Heart left ventricle (tissue), 16 donors: ENCODE results near the gene JCHAIN. TPM values are rescaled to one million over a fixed set of nuclear protein-coding genes. Genes with fewer than 3 reads are reported as not detected.
A peak's percentile ranks its signal among the peaks of the same experiment; 100 is the strongest.
"Not testable (repeated sequence)": the region's sequence is repeated elsewhere in the genome, so short reads cannot be mapped to it uniquely, and the experiment has no call there.

Experiments used
- ATAC-seq, 4 donors: fragments of 200-7000 bp; cut with Tn5 transposase; one replicate each; pipeline ENCODE4 v1.9.1; 2020 to 2022; ENCODE audit warnings: moderate library complexity in 4 of 4, mild to moderate bottlenecking in 3 of 4, moderate number of reproducible peaks in 1 of 4
- DNase-seq, 5 donors: peaks; one replicate each; pipeline ENCODE4 v3.0.0-alpha.2; 2020
- H3K27ac ChIP-seq, 12 donors: fragments of 200-600 bp; sonication (generic) in 4 of 12; one replicate each; pipeline versions ENCODE4 v1.5.0 to v1.8.0; 2016 to 2022; ENCODE audit warnings: mild to moderate bottlenecking in 2 of 12
- H3K27me3 ChIP-seq, 9 donors: fragments of 200-600 bp; sonication (generic) in 2 of 9; one replicate each; pipeline versions ENCODE4 v1.5.1 to v1.8.0; 2016 to 2022; ENCODE audit warnings: mild to moderate bottlenecking in 3 of 9
- H3K36me3 ChIP-seq, 9 donors: fragments of 200-600 bp; sonication (generic) in 2 of 9; one replicate each; pipeline versions ENCODE4 v1.5.0 to v1.8.0; 2018 to 2022; ENCODE audit warnings: mild to moderate bottlenecking in 2 of 9
- H3K4me1 ChIP-seq, 12 donors: fragments of 200-600 bp; sonication (generic) in 4 of 12; one replicate each; pipeline versions ENCODE4 v1.5.0 to v1.8.0; 2016 to 2022; ENCODE audit warnings: mild to moderate bottlenecking in 3 of 12
- H3K4me3 ChIP-seq, 12 donors: fragments of 200-600 bp; sonication (generic) in 4 of 12; one replicate each; pipeline versions ENCODE4 v1.5.0 to v1.8.0; 2017 to 2022; ENCODE audit warnings: mild to moderate bottlenecking in 9 of 12, moderate library complexity in 4 of 12
- H3K9me3 ChIP-seq, 12 donors: fragments of 200-600 bp; sonication (generic) in 4 of 12; one replicate each; pipeline versions ENCODE4 v1.5.0 to v1.8.0; 2016 to 2022; ENCODE audit warnings: mild to moderate bottlenecking in 1 of 12
- POLR2A ChIP-seq, 2 donors: fragments of 450-650 bp; IDR thresholded peaks; one replicate each; pipeline ENCODE4 v1.6.1; 2017; ENCODE audit warnings: antibody characterized with exemption in 2 of 2, mild to moderate bottlenecking in 2 of 2, moderate library complexity in 2 of 2
- WGBS, 4 donors: extraction: QIAGEN DNeasy Blood & Tissue Kit in 2 of 4; methylation state at CpG; one replicate each; pipeline versions ENCODE4 v1.1.5 to v1.1.7; 2013 to 2018; 5-methylcytosine and 5-hydroxymethylcytosine counted together
- intact Hi-C, 10 donors: fragments of 100-400 bp; cut with DNase I; formaldehyde crosslinking; loops; one replicate each; pipeline versions ENCODE4 v1.11.1 to v1.14.2; 2022
- polyA plus RNA-seq, 2 donors: library from polyadenylated mRNA; stranded (reverse); fragments of 200-250 nt; gene quantifications; one replicate each; pipeline ENCODE4 v1.2.3, GENCODE V29; 2013
- total RNA-seq, 9 donors: library from RNA; depleted of rRNA in 2 of 9; stranded (reverse); fragments of >200 nt in 2 of 9; fragmentation: NEBNext Ultra II Directional in 3 of 9; extraction: Animal tissue kit (Norgen Biotek cat#: 25700) in 3 of 9; gene quantifications; one replicate each; pipeline versions ENCODE4 v1.1.0 to v1.2.4, GENCODE V29; 2016 to 2023
- TF ChIP-seq, protein P1 (sequence below), 12 donors: fragments of 200-600 bp; sonication (generic) in 4 of 12; IDR thresholded peaks; one replicate each; pipeline versions ENCODE4 v1.5.0 to v1.8.0; 2018 to 2022; ENCODE audit warnings: antibody characterized with exemption in 12 of 12, mild to moderate bottlenecking in 5 of 12
- donor health status: ischemic (EF 13 %, LVEDD 7.1; RV severe dilation, severe dysfunction).
- donor health status: healthy with polysubstance abuse.
- donor health status: DM: no; HTN: yes; CAD: no.
- donor health status: DM: no; HTN: no; CAD: no.
- donor health status: ischemic (EF 25% LVEDD 6.9; RV normal size, moderate dysfunction).
- donor health status: ischemic (EF 25% LVEDD 5.7; RV mildly dilated, moderate dysfunction).
- donor health status: healthy.
- donor health status: DM: yes; HTN: yes; CAD: no.
- donor health status: ischemic (EF 35%, LVEDD 5.7; RV mildly dilated, moderate dysfunction).
- donor health status: nonischemic (EF 11% LVEDD 7.7; RV severe dilation, severe dysfunction).
- donor health status: DM: yes; HTN: yes; CAD: no.
- donor health status: PGD.
- donor health status: ischemic (EF 29% LVEDD 5.4; RV normal size, mild dysfunction).
- donor health status: nonischemic (EF 23%, LVEDD 6.1; RV moderate dilation, normal function).

The JCHAIN gene
- total and polyA plus RNA-seq, 11 donors = 0.19 to 40.0 (median 4.8) TPM; not detected in 2

- TF ChIP-seq, protein P1, sequence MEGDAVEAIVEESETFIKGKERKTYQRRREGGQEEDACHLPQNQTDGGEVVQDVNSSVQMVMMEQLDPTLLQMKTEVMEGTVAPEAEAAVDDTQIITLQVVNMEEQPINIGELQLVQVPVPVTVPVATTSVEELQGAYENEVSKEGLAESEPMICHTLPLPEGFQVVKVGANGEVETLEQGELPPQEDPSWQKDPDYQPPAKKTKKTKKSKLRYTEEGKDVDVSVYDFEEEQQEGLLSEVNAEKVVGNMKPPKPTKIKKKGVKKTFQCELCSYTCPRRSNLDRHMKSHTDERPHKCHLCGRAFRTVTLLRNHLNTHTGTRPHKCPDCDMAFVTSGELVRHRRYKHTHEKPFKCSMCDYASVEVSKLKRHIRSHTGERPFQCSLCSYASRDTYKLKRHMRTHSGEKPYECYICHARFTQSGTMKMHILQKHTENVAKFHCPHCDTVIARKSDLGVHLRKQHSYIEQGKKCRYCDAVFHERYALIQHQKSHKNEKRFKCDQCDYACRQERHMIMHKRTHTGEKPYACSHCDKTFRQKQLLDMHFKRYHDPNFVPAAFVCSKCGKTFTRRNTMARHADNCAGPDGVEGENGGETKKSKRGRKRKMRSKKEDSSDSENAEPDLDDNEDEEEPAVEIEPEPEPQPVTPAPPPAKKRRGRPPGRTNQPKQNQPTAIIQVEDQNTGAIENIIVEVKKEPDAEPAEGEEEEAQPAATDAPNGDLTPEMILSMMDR (IDR thresholded peaks at IDR 0.05) = peak; percentile 95 to 100 (median 96)
- peak in 1 of 2 donors; percentile 48 for TF ChIP-seq POLR2A (IDR thresholded peaks at IDR 0.05)
- Histone ChIP-seq H3K9me3 (no peaks in the 10 kb centered on the region), H3K36me3 (peaks cover 0 to 29% (median 10%) of the 10 kb centered on the region in 9 donors), H3K27me3 (no peaks in the 10 kb centered on the region), H3K4me3 (peak within 1 kb of the TSS; percentile 69 to 98 (median 90)), H3K27ac (peak within 1 kb of the TSS; percentile 84 to 97 (median 92)), H3K4me1 (peaks cover 4 to 48% (median 32%) of the 10 kb centered on the region in 12 donors)
- intact Hi-C loops = loop anchor here in 6 of 10 donors (1.0 to 5.0 kb wide), 11 partner anchors 16 to 319 kb away; partner anchors contain the start of genes GRSF1 (in 3 of the 6), DCK (in 2 of the 6) and MOB1B (in 1 of the 6)
- peak; percentile 97 to 99 (median 98) for ATAC-seq
- peak; percentile 96 to 97 (median 97) for DNase-seq
- 0 to 1% (median 1%) methylated on average over 55 to 70 of the region's 70 CpGs for WGBS, 4 donors
These were observed 21.8 kb upstream of the JCHAIN start, which contains the start of gene UTP3 for GRCh38 chr4:70687821-70688794. Gene UTP3, plus strand, starts transcription at chr4:70688532. Its CDS starts 146 bp downstream, at chr4:70688678.

DNA sequence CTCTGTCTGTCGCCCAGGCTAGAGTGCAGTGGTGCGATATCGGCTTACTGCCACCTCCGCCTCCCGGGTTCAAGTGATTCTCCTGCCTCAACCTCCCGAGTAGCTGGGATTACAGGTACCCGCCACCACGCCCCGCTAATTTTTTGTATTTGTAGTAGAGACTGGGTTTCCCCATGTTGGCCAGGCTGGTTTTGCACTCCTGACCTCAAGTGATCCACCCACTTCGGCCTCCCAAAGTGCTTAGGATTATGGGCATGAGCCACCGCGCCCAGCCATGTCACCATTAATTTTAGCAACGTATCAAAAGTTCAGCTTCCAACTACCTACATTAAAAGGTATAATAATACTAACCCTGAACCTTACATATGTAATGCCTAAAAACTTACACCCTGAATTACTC, 21.1 kb upstream of the JCHAIN start:
- H3K9me3 ChIP-seq = no peaks in the 10 kb centered on the region
- peak in 2 of 5 donors; percentile 28 to 29 for DNase-seq
- intact Hi-C loops = loop anchor here in 3 of 10 donors (5.0 kb wide), 5 partner anchors 50 to 320 kb away; partner anchors contain the start of genes DCK (in 1 of the 3), GRSF1 (in 1 of the 3) and MOB1B (in 1 of the 3)
- H3K27me3 ChIP-seq = no peaks in the 10 kb centered on the region
- peak overlapping the region; percentile 84 to 97 (median 92) for H3K27ac ChIP-seq
- peaks cover 4 to 46% (median 32%) of the 10 kb centered on the region in 12 donors for H3K4me1 ChIP-seq
- H3K4me3 ChIP-seq = peak overlapping the region; percentile 69 to 98 (median 90)
- peak in 1 of 4 donors; percentile 1 for ATAC-seq
- H3K36me3 ChIP-seq = peaks cover 0 to 22% (median 10%) of the 10 kb centered on the region in 9 donors
- 71 to 73% (median 71%) methylated on average over 13 of the region's 13 CpGs for WGBS, 4 donors
- TF ChIP-seq, protein P1 (IDR thresholded peaks at IDR 0.05) = no peak
- TF ChIP-seq POLR2A (IDR thresholded peaks at IDR 0.05) = no peak

DNA sequence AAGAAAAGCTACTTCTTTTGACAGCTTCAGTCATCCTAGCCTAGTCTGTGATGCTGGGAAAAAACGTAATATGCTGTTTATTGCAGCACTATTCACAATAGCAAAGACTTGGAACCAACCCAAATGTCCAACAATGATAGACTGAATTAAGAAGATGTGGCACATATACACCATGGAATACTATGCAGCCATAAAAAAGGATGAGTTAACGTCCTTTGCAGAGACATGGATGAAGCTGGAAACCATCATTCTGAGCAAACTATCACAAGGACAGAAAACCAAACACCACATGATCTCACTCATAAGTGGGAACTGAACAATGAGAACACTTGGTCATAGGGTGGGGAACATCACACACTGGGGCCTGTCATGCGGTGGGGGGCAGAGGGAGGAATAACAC, 15.8 kb upstream of the JCHAIN start:
- H3K9me3 ChIP-seq, DNase-seq, H3K27ac ChIP-seq, H3K27me3 ChIP-seq, intact Hi-C loops, H3K4me3 ChIP-seq, H3K36me3 ChIP-seq, ATAC-seq, H3K4me1 ChIP-seq: not testable (repeated sequence)
- 84 to 88% (median 85%) methylated on average over 3 of the region's 3 CpGs for WGBS, 4 donors

DNA sequence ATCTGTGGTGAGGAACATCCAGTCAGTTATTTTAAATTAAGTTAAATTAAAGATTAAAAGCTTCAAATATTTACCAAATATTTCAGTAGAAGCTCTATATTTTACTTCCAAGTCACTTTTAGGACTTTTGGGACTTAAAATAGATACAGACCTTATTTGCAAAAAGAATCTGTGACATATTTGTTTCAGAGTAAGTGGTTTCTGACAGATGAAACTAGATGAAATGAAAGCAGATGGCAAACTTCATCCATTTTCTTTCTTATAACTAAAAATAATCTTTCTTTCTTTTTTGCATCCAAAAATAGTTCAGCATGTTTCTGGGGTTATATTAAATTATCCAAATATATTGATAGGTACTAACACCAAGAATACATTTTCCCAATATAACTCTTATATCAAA, 15.4 kb upstream of the JCHAIN start:
- H3K36me3 ChIP-seq = no peaks in the 10 kb centered on the region
- no peak for TF ChIP-seq POLR2A (IDR thresholded peaks at IDR 0.05)
- TF ChIP-seq, protein P1 (IDR thresholded peaks at IDR 0.05) = no peak
- H3K27me3 ChIP-seq = no peaks in the 10 kb centered on the region
- ATAC-seq (no peak), DNase-seq (no peak)
- H3K4me3 ChIP-seq = no peak overlapping the region
- H3K4me1 ChIP-seq = no peaks in the 10 kb centered on the region
- no peaks in the 10 kb centered on the region for H3K9me3 ChIP-seq
- intact Hi-C loops = no loop called here
- H3K27ac ChIP-seq = no peak overlapping the region
